A673 (cell line): ENCODE results near the gene PXDN.

Experiments used
- EZH2 ChIP-seq: fragments of 200-600 bp; sonication (generic); IDR thresholded peaks from 2 replicates; pipeline ENCODE4 v1.6.1; 2017; ENCODE audit warnings: borderline replicate concordance, low read depth, mild to moderate bottlenecking, mixed read lengths, antibody characterized with exemption, low read length; ENCODE audit not compliant: poor library complexity, severe bottlenecking
- TF ChIP-seq, protein P1 (sequence below): fragments of 300-800, 200-600 bp; sonication (generic); conservative IDR thresholded peaks from 2 replicates; pipeline ENCODE4 v1.5.1; 2017; ENCODE audit warnings: low read depth, mild to moderate bottlenecking, antibody characterized with exemption, low read length, moderate library complexity, mixed read lengths

DNA sequence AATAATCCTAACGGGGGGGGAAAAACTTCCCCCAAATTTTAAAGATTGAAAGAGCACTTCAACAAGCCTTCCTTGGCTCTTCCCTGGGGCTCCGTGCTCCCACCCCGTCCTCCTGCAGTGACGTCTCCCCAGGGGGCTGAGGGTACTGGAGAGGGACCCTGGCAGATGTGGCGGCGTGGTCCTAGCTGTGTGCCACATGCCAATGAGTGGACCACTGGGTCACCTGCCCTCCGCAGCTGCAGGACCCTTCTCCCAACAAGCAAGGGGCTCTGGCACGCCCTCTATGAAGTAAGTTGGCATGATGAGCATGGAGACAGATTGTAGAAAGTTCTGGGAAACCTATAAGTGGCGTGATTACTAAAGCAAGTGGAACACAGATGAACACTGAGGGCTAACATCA, 46.7 kb downstream of the PXDN start:
- TF ChIP-seq, protein P1, sequence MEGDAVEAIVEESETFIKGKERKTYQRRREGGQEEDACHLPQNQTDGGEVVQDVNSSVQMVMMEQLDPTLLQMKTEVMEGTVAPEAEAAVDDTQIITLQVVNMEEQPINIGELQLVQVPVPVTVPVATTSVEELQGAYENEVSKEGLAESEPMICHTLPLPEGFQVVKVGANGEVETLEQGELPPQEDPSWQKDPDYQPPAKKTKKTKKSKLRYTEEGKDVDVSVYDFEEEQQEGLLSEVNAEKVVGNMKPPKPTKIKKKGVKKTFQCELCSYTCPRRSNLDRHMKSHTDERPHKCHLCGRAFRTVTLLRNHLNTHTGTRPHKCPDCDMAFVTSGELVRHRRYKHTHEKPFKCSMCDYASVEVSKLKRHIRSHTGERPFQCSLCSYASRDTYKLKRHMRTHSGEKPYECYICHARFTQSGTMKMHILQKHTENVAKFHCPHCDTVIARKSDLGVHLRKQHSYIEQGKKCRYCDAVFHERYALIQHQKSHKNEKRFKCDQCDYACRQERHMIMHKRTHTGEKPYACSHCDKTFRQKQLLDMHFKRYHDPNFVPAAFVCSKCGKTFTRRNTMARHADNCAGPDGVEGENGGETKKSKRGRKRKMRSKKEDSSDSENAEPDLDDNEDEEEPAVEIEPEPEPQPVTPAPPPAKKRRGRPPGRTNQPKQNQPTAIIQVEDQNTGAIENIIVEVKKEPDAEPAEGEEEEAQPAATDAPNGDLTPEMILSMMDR = no peak
- no peak for TF ChIP-seq EZH2
